HepG2 (cell line): ENCODE data around the gene MYO10. TPM values are rescaled to one million over a fixed set of nuclear protein-coding genes. Genes with fewer than 3 reads are reported as not detected.
A peak's percentile ranks its signal among the peaks of the same experiment; 100 is the strongest.

Experiments used
- HNRNPH1 ChIP-seq: fragments of 200-400 bp; formaldehyde crosslinking; optimal IDR thresholded peaks from 2 replicates; pipeline ENCODE3; 2017; ENCODE audit warnings: mild to moderate bottlenecking, low read depth, low read length
- HOXA9 ChIP-seq: sonication (generic); formaldehyde crosslinking; IDR thresholded peaks from 2 replicates; pipeline ENCODE4 v1.8.1; 2022; ENCODE audit warnings: missing genetic modification reagents, mild to moderate bottlenecking, moderate library complexity, borderline replicate concordance
- MEIS2 ChIP-seq: sonication (generic); formaldehyde crosslinking; IDR thresholded peaks from 2 replicates; pipeline ENCODE4 v1.9.0; 2021; ENCODE audit warnings: mild to moderate bottlenecking, missing genetic modification reagents
- MTF1 ChIP-seq: sonication (generic); formaldehyde crosslinking; IDR thresholded peaks from 2 replicates; pipeline ENCODE4 v1.5.0; 2020; ENCODE audit warnings: missing genetic modification reagents
- RFX3 ChIP-seq: IDR thresholded peaks from 2 replicates; pipeline ENCODE4 v1.6.1; 2016; ENCODE audit warnings: missing biosample characterization, missing genetic modification reagents
- SRF ChIP-seq: IDR thresholded peaks from 2 replicates; pipeline ENCODE4 v1.6.1; 2011; ENCODE audit warnings: mild to moderate bottlenecking, low read depth, low read length, moderate library complexity
- STAT6 ChIP-seq: sonication (generic); formaldehyde crosslinking; IDR thresholded peaks from 2 replicates; pipeline ENCODE4 v1.4.0; 2020; ENCODE audit warnings: missing genetic modification reagents, mild to moderate bottlenecking, borderline replicate concordance
- ZFP62 ChIP-seq: sonication (generic); formaldehyde crosslinking; IDR thresholded peaks from 2 replicates; pipeline ENCODE4 v1.4.0; 2020; ENCODE audit warnings: missing genetic modification reagents
- ZKSCAN5 ChIP-seq: sonication (generic); formaldehyde crosslinking; IDR thresholded peaks from 2 replicates; pipeline ENCODE4 v1.5.1; 2020; ENCODE audit warnings: mild to moderate bottlenecking, missing genetic modification reagents
- ZNF558 ChIP-seq: sonication (generic); formaldehyde crosslinking; IDR thresholded peaks from 2 replicates; pipeline ENCODE4 v1.9.0; 2022; ENCODE audit warnings: mild to moderate bottlenecking, missing genetic modification reagents, borderline replicate concordance
- ZSCAN29 ChIP-seq: sonication (generic); formaldehyde crosslinking; conservative IDR thresholded peaks from 2 replicates; pipeline ENCODE4 v1.4.0; 2020; ENCODE audit warnings: mild to moderate bottlenecking, missing genetic modification reagents
- polyA plus RNA-seq, 8 experiments: library from polyadenylated mRNA; depleted of rRNA in 3 of 8; stranded (reverse) in 7 of 8; unstranded in 1 of 8; fragments of >200 nt; fragmentation: Illumina TruSeq in 4 of 8; extraction: Trizol in 4 of 8; gene quantifications; 2 replicates each; pipeline versions ENCODE4 v1.2.1 to v1.2.3, GENCODE V29; 2011 to 2016; ENCODE audit warnings: low read depth in 4 of 8, missing spikeins in 1 of 8, mixed read lengths in 1 of 8; ENCODE audit not compliant: insufficient read depth in 1 of 8
- total RNA-seq, 5 experiments: library from RNA; depleted of rRNA; stranded (reverse); fragments of >200 nt; fragmentation: Illumina TruSeq; extraction: Trizol; gene quantifications; 2 replicates each; pipeline ENCODE4 v1.2.3, GENCODE V29; 2016; ENCODE audit warnings: low read depth in 1 of 5
- TF ChIP-seq, protein P1 (sequence below): sonication (generic); formaldehyde crosslinking; IDR thresholded peaks from 2 replicates; pipeline ENCODE4 v1.4.0; 2020; ENCODE audit warnings: mild to moderate bottlenecking, missing genetic modification reagents
- TF ChIP-seq, protein P2 (sequence below): sonication (generic); formaldehyde crosslinking; IDR thresholded peaks from 2 replicates; pipeline ENCODE4 v1.8.1; 2022; ENCODE audit warnings: mild to moderate bottlenecking, missing genetic modification reagents

MYO10 gene
- total and polyA plus RNA-seq, 2 of the 13 experiments (the other 11 are each of a cell fraction or from before 2014, with no cell fraction given) = 4.5 to 14.0 TPM

GRCh38 chr5:16757989-16758501 lies 178.0 kb downstream of the MYO10 start (continued):
- TF ChIP-seq, protein P1, sequence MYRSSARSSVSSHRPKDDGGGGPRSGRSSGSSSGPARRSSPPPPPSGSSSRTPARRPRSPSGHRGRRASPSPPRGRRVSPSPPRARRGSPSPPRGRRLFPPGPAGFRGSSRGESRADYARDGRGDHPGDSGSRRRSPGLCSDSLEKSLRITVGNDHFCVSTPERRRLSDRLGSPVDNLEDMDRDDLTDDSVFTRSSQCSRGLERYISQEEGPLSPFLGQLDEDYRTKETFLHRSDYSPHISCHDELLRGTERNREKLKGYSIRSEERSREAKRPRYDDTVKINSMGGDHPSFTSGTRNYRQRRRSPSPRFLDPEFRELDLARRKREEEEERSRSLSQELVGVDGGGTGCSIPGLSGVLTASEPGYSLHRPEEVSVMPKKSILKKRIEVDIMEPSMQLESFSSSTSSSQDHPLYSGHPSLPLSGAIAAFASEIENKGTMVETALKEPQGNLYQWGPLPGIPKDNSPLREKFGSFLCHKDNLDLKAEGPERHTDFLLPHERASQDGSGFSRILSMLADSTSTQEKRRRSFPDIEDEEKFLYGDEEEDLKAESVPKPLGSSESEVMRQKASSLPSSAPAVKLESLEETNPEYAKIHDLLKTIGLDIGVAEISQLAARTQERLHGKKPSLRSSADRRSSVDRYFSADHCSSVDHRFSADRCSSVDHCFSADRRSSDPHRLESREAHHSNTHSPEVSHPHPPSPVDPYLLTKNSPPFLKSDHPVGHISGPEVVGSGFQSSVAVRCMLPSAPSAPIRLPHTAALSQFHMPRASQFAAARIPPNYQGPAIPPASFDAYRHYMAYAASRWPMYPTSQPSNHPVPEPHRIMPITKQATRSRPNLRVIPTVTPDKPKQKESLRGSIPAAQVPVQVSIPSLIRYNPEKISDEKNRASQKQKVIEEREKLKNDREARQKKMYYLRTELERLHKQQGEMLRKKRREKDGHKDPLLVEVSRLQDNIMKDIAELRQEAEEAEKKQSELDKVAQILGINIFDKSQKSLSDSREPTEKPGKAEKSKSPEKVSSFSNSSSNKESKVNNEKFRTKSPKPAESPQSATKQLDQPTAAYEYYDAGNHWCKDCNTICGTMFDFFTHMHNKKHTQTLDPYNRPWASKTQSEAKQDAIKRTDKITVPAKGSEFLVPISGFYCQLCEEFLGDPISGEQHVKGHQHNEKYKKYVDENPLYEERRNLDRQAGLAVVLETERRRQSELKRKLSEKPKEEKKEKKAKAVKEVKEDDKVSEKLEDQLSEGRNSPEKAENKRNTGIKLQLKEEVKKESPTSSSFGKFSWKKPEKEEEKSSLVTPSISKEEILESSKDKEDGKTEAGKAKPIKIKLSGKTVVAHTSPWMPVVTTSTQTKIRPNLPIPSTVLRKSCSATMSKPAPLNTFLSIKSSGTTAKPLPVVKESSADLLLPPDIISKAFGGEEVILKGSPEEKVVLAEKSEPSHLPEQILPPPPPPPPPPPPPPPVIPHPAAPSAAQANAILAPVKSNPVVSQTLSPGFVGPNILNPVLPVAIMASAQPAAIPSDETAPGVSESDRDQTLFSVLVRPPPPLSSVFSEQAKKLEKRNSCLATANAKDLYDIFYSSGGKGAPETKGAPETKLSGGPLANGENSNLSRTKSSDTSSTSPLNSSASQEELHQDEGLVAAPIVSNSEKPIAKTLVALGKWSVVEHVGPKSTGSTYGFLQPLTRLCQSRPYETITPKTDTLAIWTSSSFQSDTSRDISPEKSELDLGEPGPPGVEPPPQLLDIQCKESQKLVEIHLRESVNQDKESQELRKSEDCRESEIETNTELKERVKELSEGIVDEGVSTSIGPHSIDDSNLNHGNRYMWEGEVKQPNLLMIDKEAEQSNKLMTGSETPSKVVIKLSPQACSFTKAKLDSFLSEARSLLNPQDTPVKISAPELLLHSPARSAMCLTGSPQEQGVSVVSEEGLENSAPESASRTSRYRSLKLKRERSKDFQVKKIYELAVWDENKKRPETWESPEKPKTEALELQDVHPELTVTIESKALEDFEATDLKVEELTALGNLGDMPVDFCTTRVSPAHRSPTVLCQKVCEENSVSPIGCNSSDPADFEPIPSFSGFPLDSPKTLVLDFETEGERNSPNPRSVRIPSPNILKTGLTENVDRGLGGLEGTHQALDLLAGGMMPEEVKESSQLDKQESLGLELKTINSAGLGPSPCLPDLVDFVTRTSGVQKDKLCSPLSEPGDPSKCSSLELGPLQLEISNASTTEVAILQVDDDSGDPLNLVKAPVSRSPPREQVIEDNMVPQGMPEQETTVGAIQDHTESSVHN (CRISPR knock-in tag) = no peak
- TF ChIP-seq ZFP62 (no peak), RFX3 (CRISPR knock-in tag) (no peak), ZSCAN29 (CRISPR knock-in tag) (peak; percentile 71; the same call in 1 of the 2 replicates), HOXA9 (CRISPR knock-in tag) (no peak), STAT6 (CRISPR knock-in tag) (no peak), ZNF558 (CRISPR knock-in tag) (no peak), HNRNPH1 (no peak), MTF1 (CRISPR knock-in tag) (no peak), ZKSCAN5 (CRISPR knock-in tag) (no peak), MEIS2 (CRISPR knock-in tag) (no peak), SRF (no peak)
- TF ChIP-seq, protein P2, sequence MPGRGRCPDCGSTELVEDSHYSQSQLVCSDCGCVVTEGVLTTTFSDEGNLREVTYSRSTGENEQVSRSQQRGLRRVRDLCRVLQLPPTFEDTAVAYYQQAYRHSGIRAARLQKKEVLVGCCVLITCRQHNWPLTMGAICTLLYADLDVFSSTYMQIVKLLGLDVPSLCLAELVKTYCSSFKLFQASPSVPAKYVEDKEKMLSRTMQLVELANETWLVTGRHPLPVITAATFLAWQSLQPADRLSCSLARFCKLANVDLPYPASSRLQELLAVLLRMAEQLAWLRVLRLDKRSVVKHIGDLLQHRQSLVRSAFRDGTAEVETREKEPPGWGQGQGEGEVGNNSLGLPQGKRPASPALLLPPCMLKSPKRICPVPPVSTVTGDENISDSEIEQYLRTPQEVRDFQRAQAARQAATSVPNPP (CRISPR knock-in tag) = no peak; the same call in 1 of the 2 replicates
